H9 (cell line): ENCODE measurements around the gene TRIM17. TPM values are rescaled to one million over a fixed set of nuclear protein-coding genes. Genes with fewer than 3 reads are reported as not detected.

ENCODE experiments used
- DNase-seq: peaks from one replicate; pipeline ENCODE4 v3.0.0-alpha.2; 2017
- H2AFZ ChIP-seq: one replicate; pipeline ENCODE4 v1.6.1; 2013; ENCODE audit warnings: mild to moderate bottlenecking, low read length, control low read depth, moderate library complexity
- H2AK5ac ChIP-seq: 2 replicates; pipeline ENCODE4 v1.6.1; 2013; ENCODE audit warnings: low read length, control low read depth, mixed read lengths; ENCODE audit not compliant: insufficient read length
- H2BK120ac ChIP-seq: one replicate; pipeline ENCODE4 v1.6.1; 2013; ENCODE audit warnings: low read depth, mild to moderate bottlenecking, low read length, control low read depth, inconsistent platforms; ENCODE audit not compliant: poor library complexity, severe bottlenecking
- H2BK12ac ChIP-seq: 2 replicates; pipeline ENCODE4 v1.6.1; 2013; ENCODE audit warnings: low read length, control low read depth, mixed read lengths, low read depth; ENCODE audit not compliant: insufficient read length
- H2BK15ac ChIP-seq: 2 replicates; pipeline ENCODE4 v1.6.1; 2013; ENCODE audit warnings: low read depth, low read length, control low read depth
- H2BK20ac ChIP-seq: one replicate; pipeline ENCODE4 v1.6.1; 2013; ENCODE audit warnings: low read depth, mild to moderate bottlenecking, low read length, control low read depth, inconsistent platforms; ENCODE audit not compliant: poor library complexity, severe bottlenecking
- H2BK5ac ChIP-seq: 2 replicates; pipeline ENCODE4 v1.6.1; 2013; ENCODE audit warnings: low read length, control low read depth, mixed read lengths; ENCODE audit not compliant: insufficient read length
- H3K14ac ChIP-seq: 2 replicates; pipeline ENCODE4 v1.6.1; 2013; ENCODE audit warnings: low read length, control low read depth; ENCODE audit not compliant: insufficient read depth
- H3K18ac ChIP-seq: 2 replicates; pipeline ENCODE4 v1.6.1; 2013; ENCODE audit warnings: low read depth, mild to moderate bottlenecking, mixed read lengths, low read length, control low read depth; ENCODE audit not compliant: insufficient read length
- H3K23ac ChIP-seq: 2 replicates; pipeline ENCODE4 v1.6.1; 2013; ENCODE audit warnings: low read length, control low read depth, mixed read lengths, low read depth; ENCODE audit not compliant: insufficient read length
- H3K23me2 ChIP-seq: 2 replicates; pipeline ENCODE4 v1.6.1; 2013; ENCODE audit warnings: low read depth, mild to moderate bottlenecking, mixed read lengths, low read length, control low read depth; ENCODE audit not compliant: insufficient read length, poor library complexity, severe bottlenecking
- H3K27ac ChIP-seq: 2 replicates; pipeline ENCODE4 v1.5.1; 2013; ENCODE audit warnings: low read length, control low read depth, mixed read lengths, low read depth; ENCODE audit not compliant: insufficient read length
- H3K27me3 ChIP-seq: 2 replicates; pipeline ENCODE4 v1.6.1; 2013; ENCODE audit warnings: low read length, control low read depth, inconsistent platforms; ENCODE audit not compliant: insufficient read depth
- H3K4ac ChIP-seq: 2 replicates; pipeline ENCODE4 v1.6.1; 2013; ENCODE audit warnings: low read depth, mild to moderate bottlenecking, control low read depth, inconsistent platforms, low read length, moderate library complexity
- H3K4me1 ChIP-seq: 2 replicates; pipeline ENCODE4 v1.6.1; 2013; ENCODE audit warnings: low read length, control low read depth, inconsistent platforms; ENCODE audit not compliant: insufficient read depth
- H3K4me2 ChIP-seq: 2 replicates; pipeline ENCODE4 v1.6.1; 2013; ENCODE audit warnings: low read length, control low read depth, mixed read lengths; ENCODE audit not compliant: insufficient read length, insufficient read depth
- H3K56ac ChIP-seq: 2 replicates; pipeline ENCODE4 v1.6.1; 2013; ENCODE audit warnings: low read depth, mild to moderate bottlenecking, mixed read lengths, low read length, control low read depth; ENCODE audit not compliant: insufficient read length
- H3K79me1 ChIP-seq: 2 replicates; pipeline ENCODE4 v1.6.1; 2013; ENCODE audit warnings: low read depth, mild to moderate bottlenecking, moderate library complexity, low read length, control low read depth, inconsistent platforms; ENCODE audit not compliant: insufficient read depth, poor library complexity, severe bottlenecking
- H3K79me2 ChIP-seq: 2 replicates; pipeline ENCODE4 v1.6.1; 2013; ENCODE audit warnings: low read length, control low read depth, inconsistent platforms; ENCODE audit not compliant: insufficient read depth
- H3K9ac ChIP-seq: 2 replicates; pipeline ENCODE4 v1.6.1; 2013; ENCODE audit warnings: low read length, control low read depth, mixed read lengths; ENCODE audit not compliant: insufficient read length; ENCODE audit errors: extremely low read depth
- H3K9me3 ChIP-seq: one replicate; pipeline ENCODE4 v1.6.1; 2013; ENCODE audit warnings: low read depth, low read length, inconsistent platforms; ENCODE audit not compliant: control insufficient read depth
- H3T11ph ChIP-seq: one replicate; pipeline ENCODE4 v1.6.1; 2013; ENCODE audit warnings: mild to moderate bottlenecking, low read length, control low read depth, inconsistent platforms
- H4K20me1 ChIP-seq: one replicate; pipeline ENCODE4 v1.6.1; 2013; ENCODE audit not compliant: control insufficient read depth, insufficient read length, insufficient read depth
- H4K5ac ChIP-seq: 2 replicates; pipeline ENCODE4 v1.6.1; 2013; ENCODE audit warnings: low read depth, mild to moderate bottlenecking, mixed read lengths, low read length, control low read depth; ENCODE audit not compliant: insufficient read length
- H4K8ac ChIP-seq: replicated peaks from 2 replicates; pipeline ENCODE4 v1.6.1; 2013; ENCODE audit warnings: low read length, control low read depth, mixed read lengths, low read depth; ENCODE audit not compliant: insufficient read length
- H4K91ac ChIP-seq: 2 replicates; pipeline ENCODE4 v1.6.1; 2013; ENCODE audit warnings: low read depth, mild to moderate bottlenecking, moderate library complexity, mixed read lengths, low read length, control low read depth; ENCODE audit not compliant: insufficient read length
- H3K27ac Mint-ChIP-seq, 3 experiments: 2 replicates in 2 of 3; 3 replicates in 1 of 3; pipeline ENCODE4 v1.8.0; 2020 to 2021; ENCODE audit warnings: mixed read lengths in 3 of 3, mild to moderate bottlenecking in 1 of 3, moderate library complexity in 1 of 3
- H3K27me3 Mint-ChIP-seq: 2 replicates; pipeline ENCODE4 v1.8.0; 2021; ENCODE audit warnings: low read depth, mild to moderate bottlenecking, moderate library complexity, mixed read lengths
- H3K36me3 Mint-ChIP-seq, 3 experiments: 2 replicates in 2 of 3; 3 replicates in 1 of 3; pipeline ENCODE4 v1.8.0; 2020 to 2021; ENCODE audit warnings: low read depth in 3 of 3, mixed read lengths in 3 of 3; ENCODE audit not compliant: insufficient read depth in 1 of 3
- H3K4me1 Mint-ChIP-seq, 2 experiments: 2 replicates each; pipeline ENCODE4 v1.8.0; 2020; ENCODE audit warnings: mixed read lengths in 2 of 2
- H3K4me3 Mint-ChIP-seq, 2 experiments: 2 replicates in 1 of 2; 3 replicates in 1 of 2; pipeline ENCODE4 v1.8.0; 2020 to 2021; ENCODE audit warnings: mild to moderate bottlenecking in 2 of 2, mixed read lengths in 2 of 2, moderate library complexity in 1 of 2
- H3K9me3 Mint-ChIP-seq, 2 experiments: 2 replicates in 1 of 2; 3 replicates in 1 of 2; pipeline ENCODE4 v1.8.0; 2020; ENCODE audit warnings: mild to moderate bottlenecking in 2 of 2, mixed read lengths in 2 of 2, moderate library complexity in 1 of 2
- WGBS: extraction: QIAGEN DNeasy Blood & Tissue Kit; methylation state at CpG from one replicate; pipeline ENCODE4 v1.1.7; 2013; ENCODE audit warnings: missing lambda C conversion rate, low lambda C conversion rate, mixed read lengths; ENCODE audit not compliant: insufficient read length; ENCODE audit errors: extremely low coverage; 5-methylcytosine and 5-hydroxymethylcytosine counted together
- total RNA-seq: library from RNA; stranded (reverse); gene quantifications from 2 replicates; pipeline ENCODE4 v1.2.1, GENCODE V29; 2021
- TF ChIP-seq, protein P1 (sequence below): fragments of 200-600 bp; sonication (generic); conservative IDR thresholded peaks from 3 replicates; pipeline ENCODE4 v1.8.0; 2021; ENCODE audit warnings: antibody characterized with exemption, mild to moderate bottlenecking

TRIM17 gene
- total RNA-seq, 1 experiment from 2014 or later, result 2.8 TPM

DNA sequence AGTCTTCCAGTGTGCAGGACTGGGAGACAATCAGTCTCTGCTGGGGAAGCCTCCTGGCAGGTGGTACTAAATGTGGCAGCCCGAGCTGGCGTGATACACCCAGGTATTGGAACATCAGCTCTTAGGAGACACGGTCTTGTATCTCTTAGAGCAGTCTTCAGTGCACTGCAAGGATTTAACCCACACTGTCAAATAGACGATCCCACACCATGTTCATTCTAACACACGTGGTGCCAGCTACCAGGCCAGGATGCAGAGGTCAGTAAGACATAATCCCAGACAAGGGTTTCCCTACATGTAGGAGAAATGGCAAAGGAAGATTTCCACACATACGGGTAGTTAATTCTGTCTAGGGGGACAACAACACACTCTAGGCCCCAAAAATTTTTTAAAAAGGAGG, 18.7 kb downstream of the TRIM17 start:
- Mint-ChIP-seq H3K4me3 (no peak overlapping the region), H3K4me1 (no peaks in the 10 kb centered on the region), H3K27ac (no peak overlapping the region), H3K27me3 (no peaks in the 10 kb centered on the region; the same call in 1 of the 2 replicates), H3K36me3 (peaks cover 38 to 69% (median 67%) of the 10 kb centered on the region in 3 experiments), H3K9me3 (no peaks in the 10 kb centered on the region)
- Histone ChIP-seq H3K9ac (no peak overlapping the region), H4K20me1 (no peaks in the 10 kb centered on the region), H3K23me2 (no peaks in the 10 kb centered on the region), H3T11ph (no peak overlapping the region), H2AFZ (no peak overlapping the region), H3K4me2 (no peak overlapping the region), H2BK15ac (no peak overlapping the region), H2AK5ac (no peak overlapping the region), H3K79me2 (peaks cover 3% of the 10 kb centered on the region; the same call in 1 of the 2 replicates), H3K18ac (no peak overlapping the region), H2BK5ac (no peak overlapping the region), H3K14ac (no peak overlapping the region), H2BK120ac (no peak overlapping the region), H2BK12ac (no peak overlapping the region), H3K4ac (no peak overlapping the region), H3K4me1 (no peaks in the 10 kb centered on the region), H4K91ac (no peak overlapping the region), H4K5ac (no peak overlapping the region), H2BK20ac (no peak overlapping the region), H3K79me1 (peaks cover 3% of the 10 kb centered on the region), H4K8ac (no peak overlapping the region), H3K27me3 (no peaks in the 10 kb centered on the region), H3K56ac (no peak overlapping the region), H3K27ac (no peak overlapping the region), H3K23ac (no peak overlapping the region), H3K9me3 (no peaks in the 10 kb centered on the region)
- no CpG with 5 or more reads among the region's 6 CpGs for WGBS
- DNase-seq, result peak; percentile 10
- TF ChIP-seq, protein P1, sequence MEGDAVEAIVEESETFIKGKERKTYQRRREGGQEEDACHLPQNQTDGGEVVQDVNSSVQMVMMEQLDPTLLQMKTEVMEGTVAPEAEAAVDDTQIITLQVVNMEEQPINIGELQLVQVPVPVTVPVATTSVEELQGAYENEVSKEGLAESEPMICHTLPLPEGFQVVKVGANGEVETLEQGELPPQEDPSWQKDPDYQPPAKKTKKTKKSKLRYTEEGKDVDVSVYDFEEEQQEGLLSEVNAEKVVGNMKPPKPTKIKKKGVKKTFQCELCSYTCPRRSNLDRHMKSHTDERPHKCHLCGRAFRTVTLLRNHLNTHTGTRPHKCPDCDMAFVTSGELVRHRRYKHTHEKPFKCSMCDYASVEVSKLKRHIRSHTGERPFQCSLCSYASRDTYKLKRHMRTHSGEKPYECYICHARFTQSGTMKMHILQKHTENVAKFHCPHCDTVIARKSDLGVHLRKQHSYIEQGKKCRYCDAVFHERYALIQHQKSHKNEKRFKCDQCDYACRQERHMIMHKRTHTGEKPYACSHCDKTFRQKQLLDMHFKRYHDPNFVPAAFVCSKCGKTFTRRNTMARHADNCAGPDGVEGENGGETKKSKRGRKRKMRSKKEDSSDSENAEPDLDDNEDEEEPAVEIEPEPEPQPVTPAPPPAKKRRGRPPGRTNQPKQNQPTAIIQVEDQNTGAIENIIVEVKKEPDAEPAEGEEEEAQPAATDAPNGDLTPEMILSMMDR, result no peak
